Mucosa of gallbladder (tissue), 1 donor: Measurements from ENCODE around the gene DYNLT4. TPM values are rescaled to one million over a fixed set of nuclear protein-coding genes. Genes with fewer than 3 reads are reported as not detected.

Experiments
- DNase-seq: peaks from one replicate; pipeline ENCODE4 v3.0.0-alpha.2; 2020; ENCODE audit warnings: low spot score
- total RNA-seq: library from RNA; stranded (reverse); gene quantifications from one replicate; pipeline ENCODE4 v1.2.1, GENCODE V29; 2021
- donor health status: DM: no; HTN: no; CAD: no.

Gene DYNLT4
- total RNA-seq, 1 donor from 2014 or later: not detected

DNA sequence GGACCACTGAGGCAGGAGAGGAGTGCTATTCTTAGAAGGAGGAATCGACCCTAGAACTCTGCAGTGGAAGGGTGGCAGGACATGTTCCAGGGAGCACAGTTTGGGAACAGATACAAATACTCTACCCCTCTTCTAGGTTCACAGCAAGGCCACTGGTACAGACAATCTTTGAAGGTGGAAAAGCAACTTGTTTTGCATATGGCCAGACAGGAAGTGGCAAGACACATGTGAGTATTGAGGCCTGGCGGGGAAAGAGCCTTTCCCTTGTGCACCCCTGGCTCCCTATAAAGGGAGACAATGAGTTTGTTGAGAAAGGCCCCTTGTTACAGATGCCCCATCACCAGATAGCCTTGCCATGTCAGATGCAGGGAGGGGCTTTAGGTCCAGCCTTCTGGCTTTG lies 49.7 kb downstream of the DYNLT4 start:
- no peak for DNase-seq

Other genes starting within 250 kb of the DYNLT4 start
- gene TMEM53, start 132.9 kb downstream of the DYNLT4 start, total RNA-seq: 21.0 TPM
- gene ARMH1, start 132.6 kb downstream of the DYNLT4 start, total RNA-seq: 3.7 TPM
- not detected for gene RNU5D-1, start 76.2 kb downstream of the DYNLT4 start, total RNA-seq
- 1.6 TPM for gene KIF2C, start 67.5 kb downstream of the DYNLT4 start, total RNA-seq
- gene RPS8, start 31.8 kb downstream of the DYNLT4 start, total RNA-seq: 1,176 TPM
- 0.37 TPM for gene BEST4, start 19.2 kb downstream of the DYNLT4 start, total RNA-seq
- gene PLK3, start 7.0 kb downstream of the DYNLT4 start, total RNA-seq: 14.7 TPM
- 7.8 TPM for gene BTBD19, start 1.2 kb upstream of the DYNLT4 start, total RNA-seq
- 1.9 TPM for gene PTCH2, start 35.9 kb upstream of the DYNLT4 start, total RNA-seq
- 19.3 TPM for gene EIF2B3, start 179.2 kb upstream of the DYNLT4 start, total RNA-seq
- gene HECTD3, start 204.0 kb upstream of the DYNLT4 start, total RNA-seq: 59.6 TPM
- 53.5 TPM for gene UROD, start 204.9 kb upstream of the DYNLT4 start, total RNA-seq